SH-SY5Y (cell line): ENCODE measurements around the gene TBC1D13.

Experiments used
- GATA2 ChIP-seq: IDR thresholded peaks from 2 replicates; pipeline ENCODE4 v1.6.1; 2011; ENCODE audit warnings: mild to moderate bottlenecking, low read depth, low read length
- GATA3 ChIP-seq: IDR thresholded peaks from 2 replicates; pipeline ENCODE4 v1.6.1; 2011; ENCODE audit warnings: low read depth, mild to moderate bottlenecking, low read length, moderate library complexity

GRCh38 chr9:128821584-128822406, 34.7 kb downstream of the TBC1D13 start:
- no peak for TF ChIP-seq GATA3
- TF ChIP-seq GATA2, result no peak
